WTC11 (cell line): Measurements from ENCODE around the gene POLR3H. TPM values are rescaled to one million over a fixed set of nuclear protein-coding genes. Genes with fewer than 3 reads are reported as not detected.

Experiments
- ATAC-seq: fragments of 200-7000 bp; cut with Tn5 transposase; 2 replicates; pipeline ENCODE4 v1.10.0; 2021; ENCODE audit warnings: mild to moderate bottlenecking, moderate library complexity
- CTCF ChIA-PET: fragments of 300-600 bp; sonication (Branson Sonifier 250); formaldehyde crosslinking; loops from one replicate; lab custom pipeline; 2021; ENCODE audit warnings: antibody characterized with exemption; lab: Charles Lee
- POLR2A ChIA-PET: fragments of 350-600 bp; sonication (Branson Sonifier 250); formaldehyde crosslinking; loops from one replicate; lab custom pipeline; 2021; ENCODE audit warnings: antibody characterized with exemption; lab: Charles Lee
- DNase-seq: peaks from one replicate; pipeline ENCODE4 v3.0.0; 2021; ENCODE audit warnings: low spot score
- H3K27ac Mint-ChIP-seq: 2 replicates; pipeline ENCODE4 v1.8.0; 2021; ENCODE audit warnings: mixed read lengths
- H3K27me3 Mint-ChIP-seq: 2 replicates; pipeline ENCODE4 v1.8.0; 2021; ENCODE audit warnings: low read depth, mild to moderate bottlenecking, moderate library complexity, mixed read lengths
- H3K36me3 Mint-ChIP-seq: 2 replicates; pipeline ENCODE4 v1.8.0; 2021; ENCODE audit warnings: mixed read lengths
- H3K4me1 Mint-ChIP-seq: 2 replicates; pipeline ENCODE4 v1.8.0; 2022; ENCODE audit warnings: mixed read lengths
- H3K4me3 Mint-ChIP-seq: 2 replicates; pipeline ENCODE4 v1.8.0; 2021; ENCODE audit warnings: mild to moderate bottlenecking, moderate library complexity, mixed read lengths
- H3K9me3 Mint-ChIP-seq: 2 replicates; pipeline ENCODE4 v1.8.0; 2021; ENCODE audit warnings: mixed read lengths
- CREB1 ChIP-seq: sonication (generic); formaldehyde crosslinking; IDR thresholded peaks from 2 replicates; pipeline ENCODE4 v1.8.0; 2023; ENCODE audit warnings: mild to moderate bottlenecking, missing genetic modification reagents
- ELF4 ChIP-seq: sonication (generic); formaldehyde crosslinking; IDR thresholded peaks from 2 replicates; pipeline ENCODE4 v1.8.1; 2022; ENCODE audit warnings: low read depth, mild to moderate bottlenecking, moderate library complexity, missing genetic modification reagents
- FOXP1 ChIP-seq: sonication (generic); formaldehyde crosslinking; IDR thresholded peaks from 2 replicates; pipeline ENCODE4 v1.8.0; 2022; ENCODE audit warnings: missing genetic modification reagents, mild to moderate bottlenecking, moderate library complexity, borderline replicate concordance
- GABPB1 ChIP-seq: sonication (generic); formaldehyde crosslinking; IDR thresholded peaks from 2 replicates; pipeline ENCODE4 v1.8.1; 2023; ENCODE audit warnings: mild to moderate bottlenecking, missing genetic modification reagents
- HMGA2 ChIP-seq: fragments of 250-450 bp; sonication (Bioruptor Pico); IDR thresholded peaks from 2 replicates; pipeline ENCODE4 v1.4.0; 2021; ENCODE audit warnings: mild to moderate bottlenecking, moderate library complexity
- JUN ChIP-seq: sonication (generic); formaldehyde crosslinking; IDR thresholded peaks from 2 replicates; pipeline ENCODE4 v1.8.0; 2023; ENCODE audit warnings: mild to moderate bottlenecking, missing genetic modification reagents
- MXD4 ChIP-seq: fragments of 250-450 bp; sonication (Bioruptor Pico); IDR thresholded peaks from 2 replicates; pipeline ENCODE4 v1.8.0; 2021; ENCODE audit warnings: mild to moderate bottlenecking, moderate library complexity, borderline replicate concordance
- NFATC4 ChIP-seq: fragments of 250-450 bp; sonication (Bioruptor Pico); IDR thresholded peaks from 2 replicates; pipeline ENCODE4 v1.9.0; 2021; ENCODE audit warnings: mild to moderate bottlenecking
- NFE2L1 ChIP-seq: sonication (generic); formaldehyde crosslinking; IDR thresholded peaks from 2 replicates; pipeline ENCODE4 v1.8.1; 2023; ENCODE audit warnings: missing genetic modification reagents
- OVOL2 ChIP-seq: fragments of 250-450 bp; sonication (Bioruptor Pico); IDR thresholded peaks from 2 replicates; pipeline ENCODE4 v1.9.0; 2021; ENCODE audit warnings: mild to moderate bottlenecking, borderline replicate concordance
- PRDM15 ChIP-seq: sonication (generic); formaldehyde crosslinking; IDR thresholded peaks from 2 replicates; pipeline ENCODE4 v1.8.0; 2022; ENCODE audit warnings: missing genetic modification reagents
- SMAD4 ChIP-seq: sonication (generic); formaldehyde crosslinking; IDR thresholded peaks from 2 replicates; pipeline ENCODE4 v1.8.0; 2022; ENCODE audit warnings: mild to moderate bottlenecking, missing genetic modification reagents
- TEAD4 ChIP-seq: sonication (generic); formaldehyde crosslinking; IDR thresholded peaks from 2 replicates; pipeline ENCODE4 v1.8.0; 2022; ENCODE audit warnings: mild to moderate bottlenecking, missing genetic modification reagents
- USF1 ChIP-seq: sonication (generic); formaldehyde crosslinking; IDR thresholded peaks from 2 replicates; pipeline ENCODE4 v1.8.0; 2022; ENCODE audit warnings: mild to moderate bottlenecking, missing genetic modification reagents
- ZNF281 ChIP-seq: sonication (generic); formaldehyde crosslinking; IDR thresholded peaks from 2 replicates; pipeline ENCODE4 v1.8.0; 2023; ENCODE audit warnings: mild to moderate bottlenecking, missing genetic modification reagents
- ZNF317 ChIP-seq: sonication (generic); formaldehyde crosslinking; IDR thresholded peaks from 2 replicates; pipeline ENCODE4 v1.8.1; 2023; ENCODE audit warnings: low read depth, mild to moderate bottlenecking, moderate library complexity, missing genetic modification reagents, borderline replicate concordance
- total RNA-seq: library from RNA; stranded (reverse); gene quantifications from 3 replicates; pipeline ENCODE4 v1.2.3, GENCODE V29; 2021
- TF ChIP-seq, protein P1 (sequence below): sonication (generic); formaldehyde crosslinking; IDR thresholded peaks from 2 replicates; pipeline ENCODE4 v1.8.0; 2023; ENCODE audit warnings: missing genetic modification reagents
- TF ChIP-seq, protein P2 (sequence below): fragments of 250-450 bp; sonication (Bioruptor Pico); IDR thresholded peaks from 2 replicates; pipeline ENCODE4 v1.9.0; 2021; ENCODE audit warnings: mild to moderate bottlenecking
- TF ChIP-seq, protein P3 (sequence below): sonication (generic); formaldehyde crosslinking; conservative IDR thresholded peaks from 2 replicates; pipeline ENCODE4 v1.8.1; 2022; ENCODE audit warnings: mild to moderate bottlenecking, missing genetic modification reagents
- TF ChIP-seq, protein P4 (sequence below): sonication (generic); formaldehyde crosslinking; IDR thresholded peaks from 2 replicates; pipeline ENCODE4 v1.8.1; 2022; ENCODE audit warnings: mild to moderate bottlenecking, moderate library complexity, missing genetic modification reagents
- TF ChIP-seq, protein P5 (sequence below): sonication (generic); formaldehyde crosslinking; IDR thresholded peaks from 2 replicates; pipeline ENCODE4 v1.8.1; 2023; ENCODE audit warnings: mild to moderate bottlenecking, moderate library complexity, missing genetic modification reagents

The POLR3H gene
- total RNA-seq, 1 experiment from 2014 or later = 28.8 TPM

GRCh38 chr22:41555325-41555982 is 11.2 kb upstream of the POLR3H start (continued):
- TF ChIP-seq USF1 (no peak), CREB1 (CRISPR knock-in tag) (no peak), OVOL2 (CRISPR knock-in tag) (no peak)
- TF ChIP-seq, protein P1, sequence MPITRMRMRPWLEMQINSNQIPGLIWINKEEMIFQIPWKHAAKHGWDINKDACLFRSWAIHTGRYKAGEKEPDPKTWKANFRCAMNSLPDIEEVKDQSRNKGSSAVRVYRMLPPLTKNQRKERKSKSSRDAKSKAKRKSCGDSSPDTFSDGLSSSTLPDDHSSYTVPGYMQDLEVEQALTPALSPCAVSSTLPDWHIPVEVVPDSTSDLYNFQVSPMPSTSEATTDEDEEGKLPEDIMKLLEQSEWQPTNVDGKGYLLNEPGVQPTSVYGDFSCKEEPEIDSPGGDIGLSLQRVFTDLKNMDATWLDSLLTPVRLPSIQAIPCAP (CRISPR knock-in tag) = no peak
- TF ChIP-seq, protein P2, sequence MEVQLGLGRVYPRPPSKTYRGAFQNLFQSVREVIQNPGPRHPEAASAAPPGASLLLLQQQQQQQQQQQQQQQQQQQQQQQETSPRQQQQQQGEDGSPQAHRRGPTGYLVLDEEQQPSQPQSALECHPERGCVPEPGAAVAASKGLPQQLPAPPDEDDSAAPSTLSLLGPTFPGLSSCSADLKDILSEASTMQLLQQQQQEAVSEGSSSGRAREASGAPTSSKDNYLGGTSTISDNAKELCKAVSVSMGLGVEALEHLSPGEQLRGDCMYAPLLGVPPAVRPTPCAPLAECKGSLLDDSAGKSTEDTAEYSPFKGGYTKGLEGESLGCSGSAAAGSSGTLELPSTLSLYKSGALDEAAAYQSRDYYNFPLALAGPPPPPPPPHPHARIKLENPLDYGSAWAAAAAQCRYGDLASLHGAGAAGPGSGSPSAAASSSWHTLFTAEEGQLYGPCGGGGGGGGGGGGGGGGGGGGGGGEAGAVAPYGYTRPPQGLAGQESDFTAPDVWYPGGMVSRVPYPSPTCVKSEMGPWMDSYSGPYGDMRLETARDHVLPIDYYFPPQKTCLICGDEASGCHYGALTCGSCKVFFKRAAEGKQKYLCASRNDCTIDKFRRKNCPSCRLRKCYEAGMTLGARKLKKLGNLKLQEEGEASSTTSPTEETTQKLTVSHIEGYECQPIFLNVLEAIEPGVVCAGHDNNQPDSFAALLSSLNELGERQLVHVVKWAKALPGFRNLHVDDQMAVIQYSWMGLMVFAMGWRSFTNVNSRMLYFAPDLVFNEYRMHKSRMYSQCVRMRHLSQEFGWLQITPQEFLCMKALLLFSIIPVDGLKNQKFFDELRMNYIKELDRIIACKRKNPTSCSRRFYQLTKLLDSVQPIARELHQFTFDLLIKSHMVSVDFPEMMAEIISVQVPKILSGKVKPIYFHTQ (CRISPR knock-in tag) = no peak

DNA sequence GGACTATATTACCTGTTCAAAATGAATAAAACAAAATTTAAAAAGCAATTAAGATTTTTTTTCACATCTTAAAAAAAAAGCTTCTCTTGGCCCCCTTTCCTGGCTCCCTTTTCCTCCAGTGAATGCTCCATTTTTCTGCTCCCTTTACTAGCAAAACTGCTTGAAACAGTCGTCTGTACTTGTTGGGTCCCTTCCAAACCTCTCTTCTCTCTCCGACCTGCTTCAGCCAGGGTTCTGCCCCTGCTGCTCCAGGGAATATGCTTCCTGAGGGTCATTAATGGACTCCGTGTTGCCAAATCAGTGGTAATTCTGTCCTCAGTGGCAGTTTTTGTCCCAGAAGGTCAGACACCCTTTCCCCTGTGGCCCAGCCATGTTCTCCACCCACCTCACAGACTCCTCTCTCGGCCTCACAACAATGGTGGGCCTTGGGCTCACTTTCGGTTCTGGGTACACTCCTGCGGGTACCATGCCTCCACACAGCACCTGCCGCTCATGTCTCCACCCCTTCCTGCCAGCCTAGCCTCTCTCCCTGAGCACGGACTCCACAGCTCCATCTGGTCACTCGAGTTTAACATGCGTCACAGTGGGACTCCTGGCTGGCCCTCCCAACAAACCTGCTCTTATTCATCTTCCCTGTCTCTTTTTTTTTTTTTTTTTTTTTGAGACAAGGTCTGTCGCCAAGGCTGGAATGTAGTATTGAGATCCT is 7.8 kb upstream of the POLR3H start:
- Mint-ChIP-seq H3K27ac (no peak overlapping the region), H3K36me3 (no peaks in the 10 kb centered on the region), H3K4me3 (no peak overlapping the region), H3K4me1 (peaks cover 2% of the 10 kb centered on the region), H3K27me3 (no peaks in the 10 kb centered on the region)
- ChIA-PET CTCF (interaction anchor here (0.6 to 2.4 kb wide), 8 partner anchors 9 to 170 kb away, joined by 3 to 8 read pairs (median 4); partner anchors contain the start of genes PMM1 and TEF), POLR2A (interaction anchor here (0.6 kb wide), 1 partner anchor 29 kb away, joined by 6 read pairs; no protein-coding TSS in a partner anchor)
- DNase-seq = no peak
- no peak for ATAC-seq
- TF ChIP-seq SMAD4 (CRISPR knock-in tag) (no peak), TEAD4 (CRISPR knock-in tag) (no peak), JUN (CRISPR knock-in tag) (no peak), ZNF281 (CRISPR knock-in tag) (no peak), HMGA2 (CRISPR knock-in tag) (no peak), NFATC4 (CRISPR knock-in tag) (no peak), ZNF317 (CRISPR knock-in tag) (no peak), GABPB1 (CRISPR knock-in tag) (no peak), PRDM15 (CRISPR knock-in tag) (no peak), NFE2L1 (CRISPR knock-in tag) (no peak), MXD4 (CRISPR knock-in tag) (no peak), FOXP1 (CRISPR knock-in tag) (no peak), ELF4 (no peak)
- TF ChIP-seq, protein P3, sequence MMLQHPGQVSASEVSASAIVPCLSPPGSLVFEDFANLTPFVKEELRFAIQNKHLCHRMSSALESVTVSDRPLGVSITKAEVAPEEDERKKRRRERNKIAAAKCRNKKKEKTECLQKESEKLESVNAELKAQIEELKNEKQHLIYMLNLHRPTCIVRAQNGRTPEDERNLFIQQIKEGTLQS (CRISPR knock-in tag) = no peak
- TF ChIP-seq, protein P4, sequence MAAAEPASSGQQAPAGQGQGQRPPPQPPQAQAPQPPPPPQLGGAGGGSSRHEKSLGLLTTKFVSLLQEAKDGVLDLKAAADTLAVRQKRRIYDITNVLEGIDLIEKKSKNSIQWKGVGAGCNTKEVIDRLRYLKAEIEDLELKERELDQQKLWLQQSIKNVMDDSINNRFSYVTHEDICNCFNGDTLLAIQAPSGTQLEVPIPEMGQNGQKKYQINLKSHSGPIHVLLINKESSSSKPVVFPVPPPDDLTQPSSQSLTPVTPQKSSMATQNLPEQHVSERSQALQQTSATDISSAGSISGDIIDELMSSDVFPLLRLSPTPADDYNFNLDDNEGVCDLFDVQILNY (CRISPR knock-in tag) = no peak
- TF ChIP-seq, protein P5, sequence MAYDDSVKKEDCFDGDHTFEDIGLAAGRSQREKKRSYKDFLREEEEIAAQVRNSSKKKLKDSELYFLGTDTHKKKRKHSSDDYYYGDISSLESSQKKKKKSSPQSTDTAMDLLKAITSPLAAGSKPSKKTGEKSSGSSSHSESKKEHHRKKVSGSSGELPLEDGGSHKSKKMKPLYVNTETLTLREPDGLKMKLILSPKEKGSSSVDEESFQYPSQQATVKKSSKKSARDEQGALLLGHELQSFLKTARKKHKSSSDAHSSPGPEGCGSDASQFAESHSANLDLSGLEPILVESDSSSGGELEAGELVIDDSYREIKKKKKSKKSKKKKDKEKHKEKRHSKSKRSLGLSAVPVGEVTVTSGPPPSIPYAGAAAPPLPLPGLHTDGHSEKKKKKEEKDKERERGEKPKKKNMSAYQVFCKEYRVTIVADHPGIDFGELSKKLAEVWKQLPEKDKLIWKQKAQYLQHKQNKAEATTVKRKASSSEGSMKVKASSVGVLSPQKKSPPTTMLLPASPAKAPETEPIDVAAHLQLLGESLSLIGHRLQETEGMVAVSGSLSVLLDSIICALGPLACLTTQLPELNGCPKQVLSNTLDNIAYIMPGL = no peak
- TF ChIP-seq, all 79 proteins: peak for 0
- no peaks in the 10 kb centered on the region for H3K9me3 Mint-ChIP-seq
